ENCODE measurements around the gene CEP85. TPM values are rescaled to one million over a fixed set of nuclear protein-coding genes. Genes with fewer than 3 reads are reported as not detected.

CEP85 gene
- total and polyA plus RNA-seq, 2 of the 13 experiments (the other 11 are each of a cell fraction or from before 2014, with no cell fraction given): 16.1 to 26.7 TPM

DNA sequence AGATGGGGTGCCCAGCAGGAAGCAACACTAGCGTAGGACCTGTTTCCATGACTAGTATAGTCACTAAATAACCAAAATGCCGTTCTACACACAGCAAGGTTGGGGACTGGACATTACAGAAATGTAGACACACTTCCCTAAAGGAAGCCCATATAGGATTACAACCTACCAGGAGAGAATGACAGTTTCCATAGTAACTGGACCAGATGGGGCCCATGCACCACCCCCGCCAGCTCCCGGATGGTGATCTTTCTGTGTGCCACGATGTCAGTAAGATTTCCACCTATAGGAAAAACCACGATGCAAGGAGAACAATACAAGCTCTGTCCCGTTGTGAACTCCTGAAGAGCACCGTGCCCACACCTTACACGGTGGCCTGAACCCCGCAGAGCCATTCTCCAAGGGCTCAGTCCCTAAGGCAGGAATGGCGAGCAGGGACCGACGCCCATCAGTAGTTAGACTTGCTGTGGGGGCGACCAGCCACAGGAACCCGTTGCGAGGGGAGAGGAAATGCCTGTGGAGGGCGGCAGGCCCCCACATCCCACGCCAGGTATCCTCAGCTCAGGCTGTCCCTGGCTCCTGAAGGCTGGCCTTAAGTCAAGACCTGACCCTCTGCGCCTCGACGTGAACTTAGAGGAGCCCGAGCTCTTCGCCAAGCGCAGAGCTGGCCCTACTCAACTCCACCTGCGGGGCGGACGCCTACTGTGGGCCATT lies 13.6 kb upstream of the CEP85 start (continued):
- TF ChIP-seq ATF1 (CRISPR knock-in tag; IDR thresholded peaks at IDR 0.05) (no peak), ZNF607 (CRISPR knock-in tag; IDR thresholded peaks at IDR 0.05; ENCODE audit: borderline replicate concordance) (no peak), MXD4 (CRISPR knock-in tag; IDR thresholded peaks at IDR 0.05) (no peak), ZKSCAN1 (IDR thresholded peaks at IDR 0.05; ENCODE audit: low read length) (no peak), NFATC3 (CRISPR knock-in tag; IDR thresholded peaks at IDR 0.05) (no peak)

DNA sequence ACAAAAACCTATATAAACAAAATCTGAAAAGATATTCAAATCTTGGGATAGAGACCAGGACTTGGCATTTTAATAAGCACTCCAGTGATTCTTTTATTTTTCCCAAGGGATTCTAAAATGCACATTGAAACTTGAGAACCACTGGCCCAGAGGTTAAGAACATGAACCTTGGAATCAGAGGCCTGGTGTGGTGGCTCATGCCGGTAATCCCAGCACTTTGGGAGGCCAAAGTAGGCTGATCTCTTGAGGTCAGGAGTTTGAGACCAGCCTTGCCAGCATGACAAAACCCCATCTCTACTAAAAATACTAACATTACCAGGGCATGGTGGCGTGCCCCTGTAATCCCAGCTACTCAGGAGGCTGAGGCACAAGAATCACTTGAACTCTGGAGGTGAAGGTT lies 12.9 kb upstream of the CEP85 start:
- no TSS peak for BruUV-seq (replicated peaks)
- H3K36me3 ChIP-seq (replicated peaks in 1 of 2; ENCODE audit: control insufficient read depth in 1 of 2, insufficient read depth in 2 of 2, low read length in 2 of 2): no peaks in the 10 kb centered on the region
- ChIA-PET CTCF (ENCODE audit: low intra/inter-chr PET ratio, low total read pairs) (no interaction called here), POLR2A (no interaction called here)
- TF ChIP-seq HNF4A (CRISPR knock-in tag; IDR thresholded peaks at IDR 0.05): 0 out of 2 replicates have a peak, but pooled peaks have one; percentile 12
- TF ChIP-seq ZNF496 (CRISPR knock-in tag; IDR thresholded peaks at IDR 0.05; ENCODE audit: insufficient replicate concordance): no peak
- peak; percentile 40 for TF ChIP-seq ZNF460 (CRISPR knock-in tag; IDR thresholded peaks at IDR 0.05; ENCODE audit: borderline replicate concordance)
- peaks cover 25% of the 10 kb centered on the region for H3K4me1 ChIP-seq (ENCODE audit: insufficient read depth, low read length)
- no peaks in the 10 kb centered on the region for H3K9me3 ChIP-seq (ENCODE audit: low read length)
- no peak overlapping the region for H3K27ac ChIP-seq (ENCODE audit: extremely low read length, insufficient read depth, low read length)
- in situ Hi-C loops (cut with HindIII; ENCODE audit: extremely low pct_ligation_motif_present, low pct_unique_long_range_greater_than_20kb): no loop called here
- no peaks in the 10 kb centered on the region for H3K79me2 ChIP-seq (ENCODE audit: insufficient read depth, low read length)
- H2AFZ ChIP-seq (ENCODE audit: low read length): no peak overlapping the region
- no peak overlapping the region for H3K4me3 ChIP-seq (replicated peaks in 1 of 3; ENCODE audit: insufficient read depth in 1 of 3, low read depth in 2 of 3, low read length in 3 of 3)
- peaks cover 0 to 1% of the 10 kb centered on the region in 2 experiments; a peak in 3 of 5 replicates for H3K27me3 ChIP-seq (ENCODE audit: control insufficient read depth in 1 of 2, insufficient read depth in 2 of 2, low read length in 2 of 2)
- intact Hi-C loops (cut with micrococcal nuclease; ENCODE audit: unreplicated experiment): no loop called here
- ATAC-seq (no peak), DNase-seq (ENCODE audit: low spot score) (no peak), FAIRE-seq (no peak)
- no peak overlapping the region for H3K4me2 ChIP-seq (ENCODE audit: low read depth, low read length)
- no peak overlapping the region for H3K9ac ChIP-seq (ENCODE audit: insufficient read depth, low read depth, low read length)
- H4K20me1 ChIP-seq (ENCODE audit: insufficient read depth, low read length): no peaks in the 10 kb centered on the region
- 36% methylated on average over 1 of the region's 2 CpGs for WGBS (ENCODE audit: low lambda C conversion rate)

All from HepG2 (cell line).